OCI-M1 (cell line): Measurements from ENCODE around the gene PSMD12.
"Not testable (repeated sequence)": the region's sequence is repeated elsewhere in the genome, so short reads cannot be mapped to it uniquely, and the experiment has no call there.

Experiments used
- DNase-seq: peaks from one replicate; lab custom pipeline; 2025; lab: John Stamatoyannopoulos, UW

The PSMD12 gene

GRCh38 chr17:67353929-67354574, 12.3 kb downstream of the PSMD12 start:
- DNase-seq = no peak

DNA sequence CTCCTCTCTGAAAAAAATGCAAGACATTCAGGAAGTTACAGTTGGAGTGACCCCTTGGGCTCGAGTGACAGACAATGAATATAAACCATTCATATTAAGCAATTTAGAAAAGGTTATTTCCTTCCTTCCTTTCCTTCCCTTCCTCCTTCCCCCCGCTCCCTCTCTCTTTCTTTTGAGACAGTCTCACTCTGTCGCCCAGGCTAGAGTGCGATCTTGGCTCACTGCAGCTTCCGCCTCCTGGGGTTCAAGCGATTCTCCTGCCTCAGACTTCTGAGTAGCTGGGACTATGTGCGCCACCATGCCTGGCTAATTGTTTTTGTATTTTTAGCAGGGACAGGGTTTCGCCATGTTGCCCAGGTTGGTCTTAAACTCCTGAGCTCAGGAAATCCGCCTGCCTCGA, 13.2 kb downstream of the PSMD12 start:
- no peak for DNase-seq

GRCh38 chr17:67349420-67349819, 17.0 kb downstream of the PSMD12 start:
- no peak for DNase-seq

DNA sequence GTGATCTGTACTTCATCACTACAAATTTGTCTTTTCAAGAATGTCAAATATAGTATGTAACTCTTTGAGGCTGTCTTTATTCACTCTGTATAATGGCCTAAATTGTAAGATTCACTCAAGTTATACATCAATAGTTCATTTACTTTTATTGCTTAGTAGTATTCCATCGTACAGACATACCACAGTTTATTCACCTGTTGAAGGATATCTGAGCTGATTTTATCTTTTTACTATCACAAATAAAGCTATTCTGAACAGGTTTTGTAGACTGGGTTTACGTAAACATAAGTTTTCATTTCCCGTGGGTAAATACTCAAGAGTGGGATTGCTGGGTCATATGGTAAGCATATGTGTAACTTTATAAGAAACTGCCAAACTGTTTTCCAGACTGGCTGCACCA, 18.6 kb downstream of the PSMD12 start:
- no peak for DNase-seq

DNA sequence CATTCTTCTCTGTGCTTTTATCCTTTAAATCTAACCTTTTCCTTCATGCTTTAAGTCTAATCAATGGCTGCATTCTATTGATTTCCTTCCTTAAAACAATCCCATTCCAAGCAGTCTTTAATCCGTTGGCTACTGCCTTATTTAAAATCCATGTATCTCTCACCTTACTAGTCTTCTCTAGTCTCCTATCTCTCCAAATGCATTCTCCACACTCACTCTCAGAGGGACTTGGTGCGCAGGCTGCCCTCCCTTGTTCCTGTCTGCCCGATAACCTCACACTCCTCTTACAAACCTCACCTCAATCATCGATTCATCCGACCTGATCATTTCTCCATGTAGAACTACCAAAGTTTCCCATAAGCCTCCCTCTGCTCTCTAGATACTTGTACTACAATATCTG, 23.1 kb downstream of the PSMD12 start:
- no peak for DNase-seq

- DNase-seq = not testable (repeated sequence)
Measured at GRCh38 chr17:67338353-67338752, 28.0 kb downstream of the PSMD12 start.

DNA sequence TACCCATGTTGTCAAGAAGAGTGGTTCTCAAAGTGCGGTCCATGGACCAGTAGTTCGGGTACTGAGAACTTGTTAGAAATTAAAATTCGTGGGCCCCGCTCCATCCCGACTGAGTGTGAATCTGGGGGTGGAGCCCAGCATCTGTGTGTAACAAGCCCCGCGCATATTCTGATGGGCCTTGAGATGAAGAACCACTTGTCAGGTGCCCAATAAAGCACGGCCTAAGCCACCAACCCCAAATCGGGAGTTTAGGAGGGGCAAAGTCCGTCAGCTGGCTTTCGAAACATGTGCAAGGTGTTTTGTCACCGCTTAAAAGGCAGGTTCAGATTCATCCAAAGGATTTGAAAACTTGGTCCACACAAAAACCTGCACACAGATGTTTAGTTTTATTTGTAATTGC, 29.5 kb downstream of the PSMD12 start:
- DNase-seq = no peak

- no peak for DNase-seq
Measured at GRCh38 chr17:67335245-67335835, 31.0 kb downstream of the PSMD12 start.

GRCh38 chr17:67332162-67332508, 34.2 kb downstream of the PSMD12 start:
- DNase-seq = not testable (repeated sequence)

- DNase-seq = not testable (repeated sequence)
Measured at GRCh38 chr17:67331381-67332161, 34.8 kb downstream of the PSMD12 start.

GRCh38 chr17:67328026-67328425, 38.4 kb downstream of the PSMD12 start:
- no peak for DNase-seq

DNA sequence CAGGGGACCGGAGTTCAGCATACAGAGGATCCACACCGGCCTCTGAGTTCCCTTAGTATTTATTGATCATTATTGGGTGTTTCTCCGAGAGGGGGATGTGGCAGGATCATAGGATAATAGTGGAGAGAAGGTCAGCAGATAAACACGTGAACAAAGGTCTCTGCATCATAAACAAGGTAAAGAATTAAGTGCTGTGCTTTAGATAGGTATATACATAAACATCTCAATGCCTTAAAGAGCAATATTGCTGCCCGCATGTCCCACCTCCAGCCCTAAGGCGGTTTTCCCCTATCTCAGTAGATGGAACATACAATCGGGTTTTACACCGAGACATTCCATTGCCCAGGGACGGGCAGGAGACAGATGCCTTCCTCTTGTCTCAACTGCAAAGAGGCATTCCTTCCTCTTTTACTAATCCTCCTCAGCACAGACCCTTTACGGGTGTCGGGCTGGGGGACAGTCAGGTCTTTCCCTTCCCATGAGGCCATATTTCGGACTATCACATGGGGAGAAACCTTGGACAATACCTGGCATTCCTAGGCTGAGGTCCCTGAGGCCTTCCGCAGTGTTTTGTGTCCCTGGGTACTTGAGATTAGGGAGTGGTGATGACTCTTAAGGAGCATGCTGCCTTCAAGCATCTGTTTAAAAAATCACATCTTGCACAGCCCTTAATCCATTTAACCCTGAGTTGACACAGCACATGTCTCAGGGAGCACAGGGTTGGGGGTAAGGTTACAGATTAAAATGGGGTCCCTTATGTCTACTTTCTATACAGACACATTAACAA, 39.2 kb downstream of the PSMD12 start:
- not testable (repeated sequence) for DNase-seq

- DNase-seq = no peak
Measured at GRCh38 chr17:67326440-67326839, 39.9 kb downstream of the PSMD12 start.

- DNase-seq = no peak
Measured at GRCh38 chr17:67324330-67324729, 42.0 kb downstream of the PSMD12 start.

DNA sequence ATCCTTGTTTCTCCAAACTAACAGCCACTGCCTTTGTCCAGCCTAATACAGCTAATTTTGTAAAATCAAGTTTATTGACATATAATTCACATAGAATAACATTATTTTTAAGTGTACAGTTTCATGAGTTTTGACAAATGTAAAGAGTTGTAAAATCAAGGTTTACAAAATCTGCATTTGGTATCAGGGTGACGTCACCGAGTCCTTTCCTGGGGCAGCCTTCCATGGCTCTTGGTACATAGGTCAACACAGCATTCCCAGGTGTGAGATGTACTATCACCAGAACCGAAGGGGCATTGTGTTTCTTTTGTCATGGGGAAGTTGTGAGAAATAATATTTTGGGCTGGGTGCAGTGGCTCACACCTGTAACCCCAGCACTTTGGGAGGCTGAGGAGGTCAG, 42.9 kb downstream of the PSMD12 start:
- DNase-seq = no peak

DNA sequence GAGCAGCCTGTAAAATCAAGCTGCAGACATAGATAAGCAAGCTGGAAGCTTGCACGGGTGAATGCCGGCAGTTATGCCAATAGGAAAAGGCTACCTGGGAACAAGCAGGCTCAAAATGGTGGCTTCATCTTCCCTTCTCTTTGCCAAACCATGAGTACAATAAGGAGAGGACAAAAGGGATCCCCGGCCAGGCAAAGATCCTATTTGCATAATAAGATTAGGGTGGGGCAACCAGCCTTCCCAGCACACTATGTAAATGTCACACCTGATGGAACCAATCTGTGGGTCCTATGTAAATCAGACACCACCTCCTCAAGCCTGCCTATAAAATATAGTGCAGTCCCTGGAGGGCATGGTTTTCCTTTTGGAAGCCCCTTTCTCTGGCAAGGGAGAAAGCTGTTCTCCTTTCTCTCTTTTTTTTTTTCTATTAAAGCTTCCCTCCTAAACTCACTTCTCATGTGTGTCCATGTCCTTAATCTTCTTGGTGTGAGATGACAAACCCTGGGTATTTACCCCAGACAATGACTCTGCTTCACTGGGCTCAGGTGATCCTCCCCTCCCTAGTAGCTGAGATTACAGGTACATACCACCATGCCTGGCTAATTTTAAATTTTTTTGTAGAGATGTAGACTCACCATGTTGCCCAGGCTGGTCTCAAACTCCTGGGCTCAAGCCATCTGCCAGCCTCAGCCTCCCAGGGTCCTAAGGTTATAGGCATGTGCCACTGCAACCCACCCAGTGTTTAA, 44.2 kb downstream of the PSMD12 start:
- DNase-seq = peak; percentile 55

DNA sequence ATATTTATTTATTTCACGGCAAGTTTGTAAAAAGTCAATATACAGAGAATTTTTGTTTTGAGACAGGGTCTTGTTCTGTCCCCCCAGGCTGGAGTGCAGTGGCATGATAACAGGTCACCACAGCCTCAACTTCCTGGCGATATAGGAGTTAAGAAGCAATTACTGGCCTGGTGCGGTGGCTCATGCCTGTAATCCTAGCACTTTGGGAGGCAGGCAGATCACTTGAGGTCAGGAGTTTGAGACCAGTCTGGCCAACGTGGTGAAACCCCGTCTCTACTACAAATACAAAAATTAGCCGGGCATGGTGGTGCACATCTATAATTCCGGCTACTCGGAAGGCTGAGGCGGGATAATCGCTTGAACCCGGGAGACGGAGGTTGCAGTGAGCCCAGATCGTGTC, 44.9 kb downstream of the PSMD12 start:
- peak; percentile 32 for DNase-seq

- DNase-seq = no peak
Measured at GRCh38 chr17:67316781-67317180, 49.6 kb downstream of the PSMD12 start.

- no peak for DNase-seq
Measured at GRCh38 chr17:67315865-67316264, 50.5 kb downstream of the PSMD12 start.

GRCh38 chr17:67312265-67312664, 54.1 kb downstream of the PSMD12 start:
- DNase-seq = no peak

GRCh38 chr17:67311575-67311974, 54.8 kb downstream of the PSMD12 start:
- no peak for DNase-seq

- no peak for DNase-seq
Measured at GRCh38 chr17:67310406-67310805, 56.0 kb downstream of the PSMD12 start.
